Smooth muscle cell (in vitro differentiated cells): ENCODE results near the gene PJA1. TPM values are rescaled to one million over a fixed set of nuclear protein-coding genes. Genes with fewer than 3 reads are reported as not detected.
A peak's percentile ranks its signal among the peaks of the same experiment; 100 is the strongest.

Source experiments
- DNase-seq: peaks from one replicate; lab custom pipeline; 2025; ENCODE audit not compliant: unreplicated experiment; lab: John Stamatoyannopoulos, UW
- H2AFZ ChIP-seq: fragments of 200-600 bp; sonication (generic); 2 replicates; pipeline ENCODE4 v1.6.0; 2016; ENCODE audit warnings: antibody characterized with exemption, low read depth, mild to moderate bottlenecking
- H3F3A ChIP-seq: fragments of 200-600 bp; sonication (generic); 2 replicates; pipeline ENCODE4 v1.6.0; 2017; ENCODE audit warnings: antibody characterized with exemption, low read depth
- H3K27ac ChIP-seq: fragments of 200-600 bp; sonication (generic); 2 replicates; pipeline ENCODE4 v1.5.1; 2016; ENCODE audit warnings: low read depth, mild to moderate bottlenecking
- H3K27me3 ChIP-seq: fragments of 200-600 bp; sonication (generic); 2 replicates; pipeline ENCODE4 v1.6.1; 2016; ENCODE audit warnings: low read depth, mild to moderate bottlenecking
- H3K36me3 ChIP-seq: fragments of 200-600 bp; sonication (generic); 2 replicates; pipeline ENCODE4 v1.5.1; 2016; ENCODE audit warnings: low read depth
- H3K4me1 ChIP-seq: fragments of 200-600 bp; sonication (generic); 2 replicates; pipeline ENCODE4 v1.5.1; 2016; ENCODE audit warnings: low read depth
- H3K4me2 ChIP-seq: fragments of 200-600 bp; sonication (generic); 2 replicates; pipeline ENCODE4 v1.6.0; 2016; ENCODE audit warnings: mild to moderate bottlenecking
- H3K4me3 ChIP-seq: fragments of 200-600 bp; sonication (generic); 2 replicates; pipeline ENCODE4 v1.5.1; 2016; ENCODE audit warnings: mild to moderate bottlenecking
- H3K79me2 ChIP-seq: fragments of 200-600 bp; sonication (generic); 2 replicates; pipeline ENCODE4 v1.6.0; 2016; ENCODE audit warnings: low read depth, mild to moderate bottlenecking
- H3K9ac ChIP-seq: fragments of 200-600 bp; sonication (generic); 2 replicates; pipeline ENCODE4 v1.6.0; 2016; ENCODE audit warnings: low read depth
- H3K9me3 ChIP-seq: fragments of 200-600 bp; sonication (generic); replicated peaks from 2 replicates; pipeline ENCODE4 v1.5.1; 2016; ENCODE audit warnings: low read depth
- H4K20me1 ChIP-seq: fragments of 200-600 bp; sonication (generic); 2 replicates; pipeline ENCODE4 v1.6.0; 2016; ENCODE audit warnings: low read depth
- WGBS: methylation state at CpG from one replicate; pipeline ENCODE4 v1.1.7; 2016; ENCODE audit warnings: low lambda C conversion rate; 5-methylcytosine and 5-hydroxymethylcytosine counted together
- polyA plus RNA-seq: library from polyadenylated mRNA; unstranded; fragments of >200 nt; fragmentation: Nextera tagmentation; extraction: Ambion mirVana; gene quantifications from 2 replicates; pipeline ENCODE4 v1.2.1, GENCODE V29; 2016
- total RNA-seq: library from RNA; depleted of rRNA; stranded (reverse); fragments of >200 nt; gene quantifications from 2 replicates; pipeline ENCODE4 v1.2.3, GENCODE V29; 2014
- TF ChIP-seq, protein P1 (sequence below): fragments of 200-600 bp; sonication (generic); IDR thresholded peaks from 2 replicates; pipeline ENCODE4 v1.5.1; 2017; ENCODE audit warnings: borderline replicate concordance, mild to moderate bottlenecking, antibody characterized with exemption; ENCODE audit not compliant: insufficient read depth, poor library complexity, severe bottlenecking

Gene PJA1, protein sequence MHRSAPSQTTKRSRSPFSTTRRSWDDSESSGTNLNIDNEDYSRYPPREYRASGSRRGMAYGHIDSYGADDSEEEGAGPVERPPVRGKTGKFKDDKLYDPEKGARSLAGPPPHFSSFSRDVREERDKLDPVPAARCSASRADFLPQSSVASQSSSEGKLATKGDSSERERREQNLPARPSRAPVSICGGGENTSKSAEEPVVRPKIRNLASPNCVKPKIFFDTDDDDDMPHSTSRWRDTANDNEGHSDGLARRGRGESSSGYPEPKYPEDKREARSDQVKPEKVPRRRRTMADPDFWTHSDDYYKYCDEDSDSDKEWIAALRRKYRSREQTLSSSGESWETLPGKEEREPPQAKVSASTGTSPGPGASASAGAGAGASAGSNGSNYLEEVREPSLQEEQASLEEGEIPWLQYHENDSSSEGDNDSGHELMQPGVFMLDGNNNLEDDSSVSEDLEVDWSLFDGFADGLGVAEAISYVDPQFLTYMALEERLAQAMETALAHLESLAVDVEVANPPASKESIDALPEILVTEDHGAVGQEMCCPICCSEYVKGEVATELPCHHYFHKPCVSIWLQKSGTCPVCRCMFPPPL
- total RNA-seq (30.6 and 59.1 TPM in 2 replicates), polyA plus RNA-seq (47.5 and 53.4 TPM in 2 replicates)

DNA sequence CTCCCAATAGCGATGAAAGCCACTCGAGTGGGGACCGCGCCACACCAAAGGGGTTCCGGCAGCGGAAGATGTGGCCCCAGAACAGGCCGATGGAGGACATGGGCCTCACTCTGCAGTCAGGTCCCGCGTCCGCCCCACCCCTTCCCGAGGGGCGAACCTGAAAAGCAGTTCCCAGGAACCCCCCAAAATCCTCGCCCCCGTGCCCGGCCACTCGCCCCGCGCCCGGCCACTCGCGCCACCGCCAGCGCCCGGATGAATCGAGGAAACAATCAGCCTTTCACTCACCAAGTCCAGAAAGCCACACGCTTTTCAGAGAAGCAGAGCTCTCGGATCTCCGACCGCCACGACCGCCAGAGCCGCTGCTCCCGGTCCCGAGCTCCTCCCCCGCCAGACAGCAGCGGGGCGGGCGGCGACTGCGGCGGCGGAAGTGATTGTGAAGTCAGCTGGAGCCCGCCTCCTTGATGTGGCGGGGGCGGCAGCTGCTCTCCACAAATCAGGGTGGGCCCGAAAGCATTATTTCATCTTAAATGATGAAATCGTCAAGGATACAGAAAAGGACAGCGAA is at the start of gene PJA1:
PJA1 (minus strand) TSS at position 367 of the 565 bp plus-strand sequence. CDS start 2,380 bp downstream, outside the sequence.
- peak within 1 kb of the TSS; percentile 87 for H3K9ac ChIP-seq
- no peaks in the 10 kb centered on the region for H3F3A ChIP-seq
- peak; percentile 9 for DNase-seq
- no peaks in the 10 kb centered on the region for H3K36me3 ChIP-seq
- peaks cover 39% of the 10 kb centered on the region for H4K20me1 ChIP-seq
- H2AFZ ChIP-seq = peak within 1 kb of the TSS; percentile 64
- no peaks in the 10 kb centered on the region for H3K27me3 ChIP-seq
- 35% methylated on average over 41 of the region's 48 CpGs for WGBS
- peak within 1 kb of the TSS; percentile 54 for H3K27ac ChIP-seq
- H3K4me1 ChIP-seq = no peaks in the 10 kb centered on the region
- peak within 1 kb of the TSS; percentile 71 for H3K4me3 ChIP-seq
- TF ChIP-seq, protein P1, sequence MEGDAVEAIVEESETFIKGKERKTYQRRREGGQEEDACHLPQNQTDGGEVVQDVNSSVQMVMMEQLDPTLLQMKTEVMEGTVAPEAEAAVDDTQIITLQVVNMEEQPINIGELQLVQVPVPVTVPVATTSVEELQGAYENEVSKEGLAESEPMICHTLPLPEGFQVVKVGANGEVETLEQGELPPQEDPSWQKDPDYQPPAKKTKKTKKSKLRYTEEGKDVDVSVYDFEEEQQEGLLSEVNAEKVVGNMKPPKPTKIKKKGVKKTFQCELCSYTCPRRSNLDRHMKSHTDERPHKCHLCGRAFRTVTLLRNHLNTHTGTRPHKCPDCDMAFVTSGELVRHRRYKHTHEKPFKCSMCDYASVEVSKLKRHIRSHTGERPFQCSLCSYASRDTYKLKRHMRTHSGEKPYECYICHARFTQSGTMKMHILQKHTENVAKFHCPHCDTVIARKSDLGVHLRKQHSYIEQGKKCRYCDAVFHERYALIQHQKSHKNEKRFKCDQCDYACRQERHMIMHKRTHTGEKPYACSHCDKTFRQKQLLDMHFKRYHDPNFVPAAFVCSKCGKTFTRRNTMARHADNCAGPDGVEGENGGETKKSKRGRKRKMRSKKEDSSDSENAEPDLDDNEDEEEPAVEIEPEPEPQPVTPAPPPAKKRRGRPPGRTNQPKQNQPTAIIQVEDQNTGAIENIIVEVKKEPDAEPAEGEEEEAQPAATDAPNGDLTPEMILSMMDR = no peak
- no peaks in the 10 kb centered on the region for H3K9me3 ChIP-seq
- no peaks in the 10 kb centered on the region for H3K79me2 ChIP-seq
- peak within 1 kb of the TSS; percentile 83 for H3K4me2 ChIP-seq

DNA sequence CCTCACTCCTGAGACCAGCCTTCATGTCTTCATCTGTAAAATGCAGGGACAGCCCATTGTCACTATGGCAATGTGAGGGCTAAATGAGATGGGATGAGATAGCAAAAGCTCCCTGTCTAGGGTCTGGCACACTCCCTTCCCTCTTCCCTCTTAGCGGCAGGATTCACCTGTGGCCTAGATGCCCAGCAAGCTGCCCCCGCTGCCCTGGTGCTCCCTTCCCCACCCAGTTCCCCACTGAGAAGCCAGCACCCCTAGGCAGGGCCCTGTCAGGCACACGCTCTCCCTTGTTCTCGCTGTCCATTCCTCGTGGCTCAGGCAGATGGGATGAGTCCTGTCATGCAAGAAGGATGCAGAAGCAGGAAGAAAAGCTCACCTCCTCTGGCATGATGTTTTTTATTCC is 49.2 kb upstream of the PJA1 start:
- no peaks in the 10 kb centered on the region for H4K20me1 ChIP-seq
- no peaks in the 10 kb centered on the region for H3K9me3 ChIP-seq
- no peak for DNase-seq
- TF ChIP-seq, protein P1 = no peak
- 83% methylated on average over 5 of the region's 5 CpGs for WGBS
- H3K4me1 ChIP-seq = no peaks in the 10 kb centered on the region
- no peaks in the 10 kb centered on the region for H3F3A ChIP-seq
- H3K79me2 ChIP-seq = no peaks in the 10 kb centered on the region
- H3K36me3 ChIP-seq = no peaks in the 10 kb centered on the region
- H3K4me3 ChIP-seq = no peak overlapping the region
- H3K4me2 ChIP-seq = no peak overlapping the region
- H2AFZ ChIP-seq = no peak overlapping the region
- no peak overlapping the region for H3K9ac ChIP-seq
- no peak overlapping the region for H3K27ac ChIP-seq
- H3K27me3 ChIP-seq = no peaks in the 10 kb centered on the region

DNA sequence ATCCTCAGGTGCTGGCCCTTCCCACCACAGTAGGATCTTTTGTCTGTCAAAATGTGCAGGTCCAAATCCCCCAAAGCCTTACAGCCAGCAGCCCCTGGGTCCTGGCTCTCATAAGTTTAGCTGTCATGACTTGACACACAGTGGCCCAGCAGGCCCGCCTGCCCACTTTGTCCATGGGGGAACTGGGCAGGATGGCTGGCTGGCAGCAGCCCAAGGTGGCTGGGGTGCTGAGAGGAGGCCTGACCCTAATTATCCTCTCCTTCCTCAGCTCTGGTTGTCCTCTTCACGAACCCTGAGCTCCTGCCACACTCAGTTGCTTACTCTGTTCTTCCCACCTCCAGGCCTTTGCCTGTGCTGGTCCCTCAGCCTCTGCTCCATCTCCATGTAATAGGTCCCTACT is 46.4 kb upstream of the PJA1 start:
- no peak for DNase-seq
- H3K4me3 ChIP-seq = no peak overlapping the region

More for the DNA sequence above, 46.4 kb upstream of the PJA1 start:
- H3K4me1 ChIP-seq = no peaks in the 10 kb centered on the region
- H3K9me3 ChIP-seq = no peaks in the 10 kb centered on the region
- H3K36me3 ChIP-seq = no peaks in the 10 kb centered on the region
- no peaks in the 10 kb centered on the region for H4K20me1 ChIP-seq
- H3K4me2 ChIP-seq = no peak overlapping the region
- TF ChIP-seq, protein P1 = no peak
- no peak overlapping the region for H2AFZ ChIP-seq
- no peak overlapping the region for H3K27ac ChIP-seq
- H3K9ac ChIP-seq = no peak overlapping the region
- no peaks in the 10 kb centered on the region for H3K27me3 ChIP-seq
- H3F3A ChIP-seq = no peaks in the 10 kb centered on the region
- WGBS = 65% methylated on average over 2 of the region's 2 CpGs
- H3K79me2 ChIP-seq = no peaks in the 10 kb centered on the region
